LoVo (cell line): Measurements from ENCODE around the gene ABCD1.
"Not testable (repeated sequence)": the region's sequence is repeated elsewhere in the genome, so short reads cannot be mapped to it uniquely, and the experiment has no call there.

Experiments
- DNase-seq: peaks from one replicate; pipeline ENCODE4 v3.0.0-alpha.2; 2016; ENCODE audit warnings: low spot score

The ABCD1 gene

GRCh38 chrX:153694256-153694655 lies 30.4 kb upstream of the ABCD1 start:
- not testable (repeated sequence) for DNase-seq

GRCh38 chrX:153694687-153695270 lies 29.9 kb upstream of the ABCD1 start:
- DNase-seq, result no peak

- no peak for DNase-seq
These were observed 28.6 kb upstream of the ABCD1 start for GRCh38 chrX:153696100-153696499.

- not testable (repeated sequence) for DNase-seq
These were observed 28.1 kb upstream of the ABCD1 start for GRCh38 chrX:153696538-153696937.

- not testable (repeated sequence) for DNase-seq
These were observed 27.5 kb upstream of the ABCD1 start for GRCh38 chrX:153696986-153697722.

GRCh38 chrX:153697924-153698865 lies 26.5 kb upstream of the ABCD1 start:
- no peak for DNase-seq

GRCh38 chrX:153699210-153699783 lies 25.4 kb upstream of the ABCD1 start:
- DNase-seq, result not testable (repeated sequence)

GRCh38 chrX:153699784-153700371 lies 24.8 kb upstream of the ABCD1 start:
- DNase-seq, result not testable (repeated sequence)

GRCh38 chrX:153700376-153700945 lies 24.2 kb upstream of the ABCD1 start:
- no peak for DNase-seq

GRCh38 chrX:153700967-153701366 lies 23.7 kb upstream of the ABCD1 start:
- DNase-seq, result no peak

- no peak for DNase-seq
These were observed 22.9 kb upstream of the ABCD1 start for GRCh38 chrX:153701706-153702105.

GRCh38 chrX:153702336-153703035 lies 22.2 kb upstream of the ABCD1 start:
- DNase-seq, result no peak

GRCh38 chrX:153703036-153703370 lies 21.7 kb upstream of the ABCD1 start:
- no peak for DNase-seq

- DNase-seq, result no peak
These were observed 20.6 kb upstream of the ABCD1 start for GRCh38 chrX:153704021-153704526.

- not testable (repeated sequence) for DNase-seq
These were observed 19.8 kb upstream of the ABCD1 start for GRCh38 chrX:153704631-153705402.

- not testable (repeated sequence) for DNase-seq
These were observed 19.1 kb upstream of the ABCD1 start for GRCh38 chrX:153705403-153706060.

- no peak for DNase-seq
These were observed 17.9 kb upstream of the ABCD1 start for GRCh38 chrX:153706799-153707198.

- no peak for DNase-seq
These were observed 17.2 kb upstream of the ABCD1 start for GRCh38 chrX:153707406-153707805.

GRCh38 chrX:153708415-153708814 lies 16.2 kb upstream of the ABCD1 start:
- peak; percentile 57 for DNase-seq
